Measurements from ENCODE around the gene UNC93A. TPM values are rescaled to one million over a fixed set of nuclear protein-coding genes. Genes with fewer than 3 reads are reported as not detected.

The UNC93A gene
- total RNA-seq, 1 donor from 2014 or later = not detected

GRCh38 chr6:167296902-167297301 is 5.8 kb downstream of the UNC93A start:
- no peak for DNase-seq
- no peaks in the 10 kb centered on the region for H3K9me3 ChIP-seq
- H3K4me1 ChIP-seq = no peaks in the 10 kb centered on the region
- no peak for ATAC-seq
- H3K27ac ChIP-seq = no peak overlapping the region
- intact Hi-C loops (cut with DNase I) = no loop called here
- TF ChIP-seq CTCF (IDR thresholded peaks at IDR 0.05) = no peak
- no peak overlapping the region for H3K4me3 ChIP-seq
- H3K27me3 ChIP-seq (ENCODE audit: low read depth) = no peaks in the 10 kb centered on the region
- H3K36me3 ChIP-seq = no peaks in the 10 kb centered on the region

GRCh38 chr6:167298127-167298526 is 7.0 kb downstream of the UNC93A start:
- Histone ChIP-seq H3K27me3 (ENCODE audit: low read depth) (no peaks in the 10 kb centered on the region), H3K36me3 (no peaks in the 10 kb centered on the region), H3K27ac (no peak overlapping the region), H3K4me3 (no peak overlapping the region), H3K9me3 (no peaks in the 10 kb centered on the region), H3K4me1 (no peaks in the 10 kb centered on the region)
- ATAC-seq (no peak), DNase-seq (no peak)
- no peak for TF ChIP-seq CTCF (IDR thresholded peaks at IDR 0.05)
- intact Hi-C loops (cut with DNase I) = no loop called here

GRCh38 chr6:167299641-167300308 is 8.7 kb downstream of the UNC93A start:
- H3K27ac ChIP-seq = no peak overlapping the region
- DNase-seq (no peak), ATAC-seq (no peak)
- no peak overlapping the region for H3K4me3 ChIP-seq
- no peaks in the 10 kb centered on the region for H3K27me3 ChIP-seq (ENCODE audit: low read depth)
- intact Hi-C loops (cut with DNase I) = no loop called here
- no peaks in the 10 kb centered on the region for H3K4me1 ChIP-seq
- no peak for TF ChIP-seq CTCF (IDR thresholded peaks at IDR 0.05)
- H3K36me3 ChIP-seq = no peaks in the 10 kb centered on the region
- no peaks in the 10 kb centered on the region for H3K9me3 ChIP-seq

GRCh38 chr6:167300902-167301777 is 10.0 kb downstream of the UNC93A start:
- intact Hi-C loops (cut with DNase I) = no loop called here
- no peaks in the 10 kb centered on the region for H3K27me3 ChIP-seq (ENCODE audit: low read depth)
- H3K9me3 ChIP-seq = no peaks in the 10 kb centered on the region
- TF ChIP-seq CTCF (IDR thresholded peaks at IDR 0.05) = no peak
- ATAC-seq (no peak), DNase-seq (no peak)
- H3K4me3 ChIP-seq = no peak overlapping the region
- H3K27ac ChIP-seq = no peak overlapping the region
- H3K36me3 ChIP-seq = no peaks in the 10 kb centered on the region
- H3K4me1 ChIP-seq = no peaks in the 10 kb centered on the region

- H3K27me3 ChIP-seq (ENCODE audit: low read depth) = no peaks in the 10 kb centered on the region
- intact Hi-C loops (cut with DNase I) = no loop called here
- no peaks in the 10 kb centered on the region for H3K36me3 ChIP-seq
- no peak overlapping the region for H3K4me3 ChIP-seq
- DNase-seq = no peak
- no peak for TF ChIP-seq CTCF (IDR thresholded peaks at IDR 0.05)
- H3K9me3 ChIP-seq = no peaks in the 10 kb centered on the region
- H3K4me1 ChIP-seq = no peaks in the 10 kb centered on the region
- H3K27ac ChIP-seq = no peak overlapping the region
- ATAC-seq = no peak
These were observed 11.0 kb downstream of the UNC93A start for GRCh38 chr6:167302074-167302473.
